ENCODE data around the gene RTTN.

DNA sequence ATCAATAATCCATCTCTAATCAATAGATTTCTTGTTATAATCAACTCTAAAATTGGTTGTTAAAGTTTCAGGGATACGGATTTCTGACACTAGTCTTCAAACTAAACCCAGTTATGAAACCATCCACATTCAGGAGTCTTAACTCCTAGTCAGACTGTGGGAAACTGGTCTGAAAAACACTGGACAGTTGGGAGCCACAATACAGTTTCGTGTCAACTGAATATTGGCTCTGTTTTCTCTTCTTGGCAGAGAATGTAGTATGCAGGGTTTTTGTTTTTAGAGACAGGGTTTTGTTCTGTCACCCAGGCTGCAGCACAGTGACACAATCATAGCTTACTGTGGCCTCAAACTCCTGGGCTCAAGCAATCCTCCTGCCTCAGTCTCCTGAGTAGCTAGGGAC, 123.1 kb downstream of the RTTN start:
- TF ChIP-seq CTCF (IDR thresholded peaks at IDR 0.05) (no peak), POLR2A (IDR thresholded peaks at IDR 0.05) (no peak)

Measured in uterus (tissue), 2 donors.